Tibial nerve (tissue), 3 donors: Measurements from ENCODE around the gene ZNF593.

Source experiments
- POLR2A ChIP-seq, 2 donors: fragments of 450-650 bp; IDR thresholded peaks; one replicate each; pipeline ENCODE4 v1.6.1; 2017; ENCODE audit warnings: antibody characterized with exemption in 2 of 2, mild to moderate bottlenecking in 2 of 2, moderate library complexity in 2 of 2
- TF ChIP-seq, protein P1 (sequence below), 5 experiments: fragments of 200-600 bp in 3 of 5; fragments of 450-650 bp in 2 of 5; sonication (generic) in 3 of 5; IDR thresholded peaks; one replicate each; pipeline ENCODE4 v1.5.1; 2016 to 2019; ENCODE audit warnings: antibody characterized with exemption in 5 of 5, mild to moderate bottlenecking in 3 of 5, moderate library complexity in 2 of 5

DNA sequence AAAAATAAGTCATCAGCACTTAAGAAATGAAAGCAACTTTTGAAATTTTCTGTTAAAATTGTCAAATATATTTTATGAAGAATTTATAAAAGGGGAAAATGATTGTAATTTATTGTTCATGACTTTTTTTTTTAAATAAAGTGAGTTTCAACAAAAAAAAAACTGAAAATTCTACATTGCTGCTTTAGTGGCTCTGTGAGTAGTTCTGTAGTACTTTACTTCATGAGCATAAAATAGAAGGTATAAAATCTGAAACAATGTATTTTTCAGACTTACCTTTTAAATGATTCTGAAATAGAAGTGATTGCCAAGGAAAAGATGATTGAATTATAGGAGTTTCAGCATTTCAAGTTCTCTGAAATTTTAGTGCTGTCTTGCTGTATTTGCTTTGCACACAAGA, 44.3 kb upstream of the ZNF593 start:
- TF ChIP-seq, protein P1, sequence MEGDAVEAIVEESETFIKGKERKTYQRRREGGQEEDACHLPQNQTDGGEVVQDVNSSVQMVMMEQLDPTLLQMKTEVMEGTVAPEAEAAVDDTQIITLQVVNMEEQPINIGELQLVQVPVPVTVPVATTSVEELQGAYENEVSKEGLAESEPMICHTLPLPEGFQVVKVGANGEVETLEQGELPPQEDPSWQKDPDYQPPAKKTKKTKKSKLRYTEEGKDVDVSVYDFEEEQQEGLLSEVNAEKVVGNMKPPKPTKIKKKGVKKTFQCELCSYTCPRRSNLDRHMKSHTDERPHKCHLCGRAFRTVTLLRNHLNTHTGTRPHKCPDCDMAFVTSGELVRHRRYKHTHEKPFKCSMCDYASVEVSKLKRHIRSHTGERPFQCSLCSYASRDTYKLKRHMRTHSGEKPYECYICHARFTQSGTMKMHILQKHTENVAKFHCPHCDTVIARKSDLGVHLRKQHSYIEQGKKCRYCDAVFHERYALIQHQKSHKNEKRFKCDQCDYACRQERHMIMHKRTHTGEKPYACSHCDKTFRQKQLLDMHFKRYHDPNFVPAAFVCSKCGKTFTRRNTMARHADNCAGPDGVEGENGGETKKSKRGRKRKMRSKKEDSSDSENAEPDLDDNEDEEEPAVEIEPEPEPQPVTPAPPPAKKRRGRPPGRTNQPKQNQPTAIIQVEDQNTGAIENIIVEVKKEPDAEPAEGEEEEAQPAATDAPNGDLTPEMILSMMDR (IDR thresholded peaks at IDR 0.05), result no peak
- TF ChIP-seq POLR2A (IDR thresholded peaks at IDR 0.05), result no peak
